SIG-M5 treated with dmso at 0.1 percent for 504 hours (cell line): Measurements from ENCODE around the gene CAMK2B.

Source experiments
- DNase-seq: peaks from one replicate; lab custom pipeline; 2025; ENCODE audit not compliant: unreplicated experiment; lab: John Stamatoyannopoulos, UW

The CAMK2B gene

GRCh38 chr7:44287488-44288380, 37.7 kb downstream of the CAMK2B start:
- no peak for DNase-seq

GRCh38 chr7:44286618-44287487, 38.5 kb downstream of the CAMK2B start:
- DNase-seq, result no peak

GRCh38 chr7:44286182-44286617, 39.2 kb downstream of the CAMK2B start:
- DNase-seq, result no peak

- DNase-seq, result no peak
These were observed 39.8 kb downstream of the CAMK2B start for GRCh38 chr7:44285561-44285960.

- DNase-seq, result no peak
These were observed 40.4 kb downstream of the CAMK2B start for GRCh38 chr7:44284881-44285541.

- no peak for DNase-seq
These were observed 41.2 kb downstream of the CAMK2B start for GRCh38 chr7:44284216-44284615.

GRCh38 chr7:44283381-44284211, 41.8 kb downstream of the CAMK2B start:
- no peak for DNase-seq

GRCh38 chr7:44282601-44283171, 42.7 kb downstream of the CAMK2B start:
- no peak for DNase-seq

GRCh38 chr7:44281811-44282600, 43.4 kb downstream of the CAMK2B start:
- no peak for DNase-seq

GRCh38 chr7:44280993-44281721, 44.2 kb downstream of the CAMK2B start:
- DNase-seq, result no peak

GRCh38 chr7:44280636-44280992, 44.8 kb downstream of the CAMK2B start:
- DNase-seq, result no peak

GRCh38 chr7:44279731-44280505, 45.5 kb downstream of the CAMK2B start:
- DNase-seq, result no peak

- no peak for DNase-seq
These were observed 46.1 kb downstream of the CAMK2B start for GRCh38 chr7:44279286-44279685.

- DNase-seq, result no peak
These were observed 46.8 kb downstream of the CAMK2B start for GRCh38 chr7:44278451-44279161.

- no peak for DNase-seq
These were observed 47.5 kb downstream of the CAMK2B start for GRCh38 chr7:44277851-44278250.

- no peak for DNase-seq
These were observed 48.0 kb downstream of the CAMK2B start for GRCh38 chr7:44277391-44277790.

GRCh38 chr7:44276571-44277221, 48.7 kb downstream of the CAMK2B start:
- DNase-seq, result no peak
